Mammary epithelial cell (primary cell): ENCODE measurements around the gene CD47.

Experiments
- EZH2 ChIP-seq: IDR thresholded peaks from 2 replicates; pipeline ENCODE4 v1.6.1; 2012; ENCODE audit warnings: low read length, inconsistent platforms, borderline replicate concordance
- TF ChIP-seq, protein P1 (sequence below), 2 donors: IDR thresholded peaks in 1 of 2; conservative IDR thresholded peaks in 1 of 2; 2 replicates each; pipeline ENCODE4 v1.5.1; 2011 to 2012; ENCODE audit warnings: inconsistent platforms in 2 of 2, low read length in 2 of 2, mild to moderate bottlenecking in 2 of 2, control low read depth in 1 of 2, low read depth in 1 of 2; ENCODE audit not compliant: insufficient read depth in 1 of 2; ENCODE audit errors: extremely low read depth in 1 of 2

DNA sequence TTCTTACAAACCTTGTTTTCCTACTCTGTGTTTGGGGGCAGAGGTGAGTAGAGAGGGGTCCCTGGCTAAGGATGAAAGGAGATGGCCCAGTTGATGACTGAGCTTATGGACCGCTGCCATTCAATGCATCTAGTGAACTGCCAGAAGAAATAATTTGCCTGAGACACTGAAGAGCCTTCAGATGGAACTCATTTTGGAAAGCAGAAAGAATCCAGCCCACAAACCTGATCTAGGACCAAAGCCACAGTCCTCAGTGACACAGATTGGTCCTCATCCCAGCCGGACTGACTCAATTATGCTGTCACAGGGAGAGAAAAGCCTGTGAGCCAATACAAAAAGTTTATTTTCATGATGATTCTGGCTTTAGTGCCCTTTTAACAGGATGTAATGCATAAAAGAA lies 82.7 kb downstream of the CD47 start:
- TF ChIP-seq, protein P1, sequence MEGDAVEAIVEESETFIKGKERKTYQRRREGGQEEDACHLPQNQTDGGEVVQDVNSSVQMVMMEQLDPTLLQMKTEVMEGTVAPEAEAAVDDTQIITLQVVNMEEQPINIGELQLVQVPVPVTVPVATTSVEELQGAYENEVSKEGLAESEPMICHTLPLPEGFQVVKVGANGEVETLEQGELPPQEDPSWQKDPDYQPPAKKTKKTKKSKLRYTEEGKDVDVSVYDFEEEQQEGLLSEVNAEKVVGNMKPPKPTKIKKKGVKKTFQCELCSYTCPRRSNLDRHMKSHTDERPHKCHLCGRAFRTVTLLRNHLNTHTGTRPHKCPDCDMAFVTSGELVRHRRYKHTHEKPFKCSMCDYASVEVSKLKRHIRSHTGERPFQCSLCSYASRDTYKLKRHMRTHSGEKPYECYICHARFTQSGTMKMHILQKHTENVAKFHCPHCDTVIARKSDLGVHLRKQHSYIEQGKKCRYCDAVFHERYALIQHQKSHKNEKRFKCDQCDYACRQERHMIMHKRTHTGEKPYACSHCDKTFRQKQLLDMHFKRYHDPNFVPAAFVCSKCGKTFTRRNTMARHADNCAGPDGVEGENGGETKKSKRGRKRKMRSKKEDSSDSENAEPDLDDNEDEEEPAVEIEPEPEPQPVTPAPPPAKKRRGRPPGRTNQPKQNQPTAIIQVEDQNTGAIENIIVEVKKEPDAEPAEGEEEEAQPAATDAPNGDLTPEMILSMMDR (conservative IDR thresholded peaks at IDR 0.05 in 1 of 2, IDR thresholded peaks at IDR 0.05 in 1 of 2; ENCODE audit: extremely low read depth in 1 of 2, insufficient read depth in 1 of 2, low read depth in 1 of 2, low read length in 2 of 2) = no peak
- no peak for TF ChIP-seq EZH2
